Fibroblast of villous mesenchyme (primary cell): ENCODE measurements around the gene SH3BGRL3. TPM values are rescaled to one million over a fixed set of nuclear protein-coding genes. Genes with fewer than 3 reads are reported as not detected.
"Not testable (repeated sequence)": the region's sequence is repeated elsewhere in the genome, so short reads cannot be mapped to it uniquely, and the experiment has no call there.

Source experiments
- DNase-seq: peaks from one replicate; pipeline ENCODE4 v3.0.0-alpha.2; 2010; ENCODE audit warnings: low read depth
- H3K4me3 ChIP-seq: 2 replicates; pipeline ENCODE4 v1.5.1; 2011; ENCODE audit warnings: low read depth, mild to moderate bottlenecking, low read length
- total RNA-seq: library from RNA; depleted of rRNA; stranded (reverse); fragments of >200 nt; gene quantifications from 2 replicates; pipeline ENCODE4 v1.2.3, GENCODE V29; 2012
- TF ChIP-seq, protein P1 (sequence below): IDR thresholded peaks from 2 replicates; pipeline ENCODE4 v1.5.1; 2012; ENCODE audit warnings: low read depth, mild to moderate bottlenecking, low read length; ENCODE audit not compliant: insufficient read depth

Gene SH3BGRL3
- total RNA-seq, 1 donor, result 18.1 TPM

DNA sequence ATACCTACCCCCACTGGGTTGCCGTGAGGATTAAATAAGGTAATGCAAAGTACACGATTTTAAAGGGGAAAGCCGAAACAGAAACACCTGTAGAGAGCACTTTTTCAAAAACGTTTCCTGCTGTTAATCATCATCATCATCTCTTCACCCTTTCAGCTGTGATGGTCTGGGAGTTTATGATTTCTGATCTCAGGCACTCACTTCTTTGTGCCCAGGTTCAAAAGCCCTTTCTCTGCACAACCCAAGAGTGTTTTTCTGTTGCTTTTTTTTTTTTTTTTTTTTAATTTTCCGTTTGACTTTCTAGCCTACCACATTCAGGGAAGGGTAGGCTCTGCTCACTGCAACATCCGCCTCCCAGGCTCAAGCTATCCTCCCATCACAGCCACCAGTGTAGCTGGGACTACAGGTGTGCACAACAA is 27.5 kb downstream of the SH3BGRL3 start:
- TF ChIP-seq, protein P1, sequence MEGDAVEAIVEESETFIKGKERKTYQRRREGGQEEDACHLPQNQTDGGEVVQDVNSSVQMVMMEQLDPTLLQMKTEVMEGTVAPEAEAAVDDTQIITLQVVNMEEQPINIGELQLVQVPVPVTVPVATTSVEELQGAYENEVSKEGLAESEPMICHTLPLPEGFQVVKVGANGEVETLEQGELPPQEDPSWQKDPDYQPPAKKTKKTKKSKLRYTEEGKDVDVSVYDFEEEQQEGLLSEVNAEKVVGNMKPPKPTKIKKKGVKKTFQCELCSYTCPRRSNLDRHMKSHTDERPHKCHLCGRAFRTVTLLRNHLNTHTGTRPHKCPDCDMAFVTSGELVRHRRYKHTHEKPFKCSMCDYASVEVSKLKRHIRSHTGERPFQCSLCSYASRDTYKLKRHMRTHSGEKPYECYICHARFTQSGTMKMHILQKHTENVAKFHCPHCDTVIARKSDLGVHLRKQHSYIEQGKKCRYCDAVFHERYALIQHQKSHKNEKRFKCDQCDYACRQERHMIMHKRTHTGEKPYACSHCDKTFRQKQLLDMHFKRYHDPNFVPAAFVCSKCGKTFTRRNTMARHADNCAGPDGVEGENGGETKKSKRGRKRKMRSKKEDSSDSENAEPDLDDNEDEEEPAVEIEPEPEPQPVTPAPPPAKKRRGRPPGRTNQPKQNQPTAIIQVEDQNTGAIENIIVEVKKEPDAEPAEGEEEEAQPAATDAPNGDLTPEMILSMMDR, result no peak
- H3K4me3 ChIP-seq, result no peak overlapping the region
- DNase-seq, result no peak

DNA sequence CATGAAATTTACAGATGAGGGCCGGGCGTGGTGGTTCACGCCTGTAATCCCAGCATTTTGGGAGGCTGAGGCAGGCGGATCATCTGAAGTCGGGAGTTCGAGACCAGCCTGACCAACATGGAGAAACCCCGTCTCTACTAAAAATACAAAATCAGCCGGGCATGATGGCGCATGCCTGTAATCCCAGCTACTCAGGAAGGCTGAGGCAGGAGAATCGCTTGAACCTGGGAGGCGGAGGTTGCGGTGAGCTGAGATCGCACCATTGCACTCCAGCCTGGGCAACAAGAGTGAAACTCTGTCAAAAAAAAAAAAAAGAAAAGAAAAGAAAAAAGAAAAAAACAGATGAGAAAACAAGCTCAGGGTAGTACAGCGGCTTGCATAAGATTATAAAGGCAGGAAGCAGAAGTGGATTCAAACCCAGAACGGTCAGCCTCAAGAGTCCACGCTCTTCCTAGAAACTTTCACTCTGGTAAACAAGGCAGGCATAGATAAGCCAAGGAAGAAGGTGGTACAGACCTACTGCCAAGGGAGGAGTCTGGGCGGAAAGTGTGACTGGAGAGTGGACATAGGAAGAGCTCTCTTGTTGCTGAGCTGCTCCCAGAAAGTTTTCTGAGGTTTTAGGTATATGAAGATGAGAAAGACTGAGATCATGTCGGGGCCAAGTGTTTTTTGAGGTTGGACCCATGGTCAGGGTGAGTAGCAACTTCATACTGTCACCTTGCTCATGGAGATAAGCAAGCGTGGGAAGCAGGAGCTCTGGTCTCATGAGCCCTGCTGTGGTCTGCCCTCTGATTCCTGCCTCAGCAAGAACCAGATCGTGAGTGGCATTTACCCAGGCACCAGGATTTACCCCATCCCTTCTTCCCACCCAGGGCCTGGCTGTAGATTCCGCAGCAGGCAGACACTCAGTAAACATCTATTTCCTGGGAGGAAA is 28.3 kb downstream of the SH3BGRL3 start:
- not testable (repeated sequence) for DNase-seq

DNA sequence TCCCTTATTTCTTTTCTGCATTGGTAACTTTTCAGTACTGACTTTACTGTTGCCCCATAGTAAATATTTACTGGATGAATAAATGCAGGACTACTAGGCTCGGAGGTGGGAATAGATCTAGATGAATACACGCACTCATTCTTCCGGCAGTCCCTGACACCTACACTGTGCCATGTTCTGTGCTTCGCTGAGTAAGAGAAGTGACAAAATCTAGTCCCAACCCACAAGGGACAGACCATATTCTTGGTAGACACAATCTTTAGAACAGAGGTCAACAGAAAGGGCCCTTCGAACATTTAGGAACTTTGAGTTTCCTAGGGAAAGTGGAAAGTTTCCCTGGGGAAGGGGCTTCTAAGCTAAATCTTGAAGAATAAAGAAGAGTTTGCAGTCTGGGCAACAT is 34.6 kb downstream of the SH3BGRL3 start:
- TF ChIP-seq, protein P1, result no peak
- DNase-seq, result no peak
- no peak overlapping the region for H3K4me3 ChIP-seq

More for the DNA sequence above, 28.3 kb downstream of the SH3BGRL3 start:
- H3K4me3 ChIP-seq, result not testable (repeated sequence)

DNA sequence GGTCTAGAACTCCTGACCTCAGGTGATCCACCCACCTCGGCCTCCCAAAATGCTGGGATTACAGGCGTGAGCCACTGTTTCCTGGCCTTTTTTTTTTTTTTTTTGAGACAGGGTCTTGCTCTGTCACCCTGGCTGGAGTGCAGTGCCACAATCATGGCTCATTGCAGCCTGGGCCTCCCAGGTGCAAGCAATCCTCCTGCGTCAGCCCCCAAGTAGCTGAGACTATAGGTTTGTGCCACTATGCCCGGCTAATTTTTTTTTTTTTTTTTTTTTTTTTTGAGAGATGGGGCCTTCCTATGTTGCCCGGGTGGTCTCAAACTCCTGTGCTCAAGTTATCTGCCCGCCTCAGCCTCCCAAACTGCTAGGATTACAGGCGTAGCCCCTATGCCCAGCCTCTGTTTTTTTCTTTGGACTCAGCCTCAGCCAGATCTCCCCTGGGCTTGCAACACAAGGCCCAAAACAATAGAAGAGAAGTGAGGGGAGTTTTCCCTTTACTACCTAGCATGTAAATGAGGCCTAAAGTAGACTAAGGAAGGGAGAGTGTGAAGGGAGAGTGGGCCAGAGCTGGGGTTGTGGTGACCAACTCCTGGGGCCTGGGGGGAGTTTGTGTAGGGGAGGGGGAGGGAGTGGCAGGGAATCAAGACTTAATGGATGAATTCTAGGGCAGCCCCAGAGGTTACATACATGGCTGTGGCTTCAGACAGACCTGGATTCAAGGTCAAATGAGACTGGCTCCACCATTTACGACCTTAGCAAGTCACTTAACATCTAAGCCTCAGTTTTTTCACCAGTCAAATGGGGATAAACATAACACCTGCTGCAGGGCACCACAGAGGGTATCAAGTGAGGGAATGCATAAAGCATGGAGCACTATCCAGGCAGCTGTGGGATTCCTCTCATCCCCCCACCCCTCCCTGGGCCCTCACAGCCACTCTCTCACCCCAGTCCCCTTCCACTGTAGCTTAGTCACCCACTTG is 36.3 kb downstream of the SH3BGRL3 start:
- DNase-seq, result no peak
- H3K4me3 ChIP-seq, result no peak overlapping the region
- TF ChIP-seq, protein P1, result no peak

DNA sequence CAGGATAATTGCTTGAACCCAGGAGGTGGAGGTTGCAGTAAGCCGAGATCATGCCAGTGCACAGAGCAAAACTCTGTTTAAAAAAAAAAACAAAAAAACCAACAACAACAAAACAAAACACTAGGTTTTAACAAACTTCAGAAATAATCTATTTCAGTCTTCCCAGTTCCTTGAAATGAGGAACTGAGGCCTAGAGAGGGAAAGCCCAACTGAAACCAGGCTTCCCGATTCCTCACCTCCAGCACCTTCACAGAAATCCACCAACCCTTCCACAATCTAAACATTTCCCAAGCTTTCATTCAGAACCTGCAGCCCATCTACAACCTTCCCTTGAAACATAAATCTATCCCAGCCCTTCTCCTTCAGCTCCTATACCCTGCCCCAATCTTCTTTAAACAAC is 37.3 kb downstream of the SH3BGRL3 start:
- TF ChIP-seq, protein P1, result no peak
- no peak overlapping the region for H3K4me3 ChIP-seq
- DNase-seq, result no peak

DNA sequence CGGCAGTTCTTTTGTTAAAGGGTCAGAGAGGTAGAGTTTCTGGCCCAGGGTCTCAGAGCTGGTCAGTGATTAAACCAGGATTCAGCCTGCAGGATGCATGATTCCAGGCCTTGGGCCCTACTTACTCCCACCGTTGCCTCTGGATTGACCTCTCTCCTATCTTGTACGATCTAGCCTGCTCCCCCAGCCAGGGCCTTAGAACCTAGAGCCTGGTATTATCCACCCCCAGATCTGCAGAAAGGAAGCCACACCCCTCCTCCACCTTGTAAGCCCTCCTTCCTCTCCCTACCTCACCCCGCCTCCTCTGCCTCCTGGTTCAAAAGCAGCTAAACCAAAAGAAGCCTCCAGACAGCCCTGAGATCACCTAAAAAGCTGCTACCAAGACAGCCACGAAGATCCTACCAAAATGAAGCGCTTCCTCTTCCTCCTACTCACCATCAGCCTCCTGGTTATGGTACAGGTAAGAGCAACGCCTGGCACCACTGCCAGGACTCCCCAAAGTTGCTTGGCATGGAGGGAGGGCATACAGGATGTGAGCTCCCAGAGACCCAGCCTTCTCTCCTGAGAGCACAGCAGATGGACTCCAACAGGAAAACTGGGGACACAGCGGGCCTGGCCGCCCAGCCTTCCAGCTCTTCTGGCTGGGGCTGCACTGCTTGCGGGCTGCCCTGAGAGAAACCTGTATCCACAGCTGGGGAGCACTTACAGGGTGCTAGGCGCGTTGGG is 37.9 kb downstream of the SH3BGRL3 start, which contains the start of gene CD52:
CD52 (plus strand) TSS at position 347 of the 726 bp plus-strand sequence; CDS start at position 407, 60 bp downstream.
- DNase-seq, result no peak
- TF ChIP-seq, protein P1, result no peak
- no peak within 1 kb of the TSS for H3K4me3 ChIP-seq
